Keratinocyte (primary cell): Measurements from ENCODE around the gene RIN3. TPM values are rescaled to one million over a fixed set of nuclear protein-coding genes. Genes with fewer than 3 reads are reported as not detected.

Experiments used
- DNase-seq: peaks from one replicate; pipeline ENCODE4 v3.0.0-alpha.2; 2011; ENCODE audit warnings: low read depth, missing footprints, low spot score
- FAIRE-seq: peaks from 2 replicates; lab custom pipeline; 2011; peaks lifted over from hg19 to GRCh38; lab: Jason Lieb, UNC
- H2AFZ ChIP-seq: 2 replicates; pipeline ENCODE4 v1.6.0; 2012; ENCODE audit warnings: low read length, control low read depth, inconsistent platforms; ENCODE audit not compliant: control insufficient read depth
- H3K27ac ChIP-seq: 2 replicates; pipeline ENCODE4 v1.5.1; 2011; ENCODE audit warnings: low read length; ENCODE audit not compliant: control insufficient read depth, insufficient read depth
- H3K27me3 ChIP-seq: 3 replicates; pipeline ENCODE4 v1.6.0; 2011; ENCODE audit warnings: low read length; ENCODE audit not compliant: control insufficient read depth, insufficient read depth; ENCODE audit errors: extremely low read depth
- H3K36me3 ChIP-seq, 2 experiments: 2 replicates in 1 of 2; 3 replicates in 1 of 2; pipeline ENCODE4 v1.5.1; 2011; ENCODE audit warnings: low read length in 2 of 2, mild to moderate bottlenecking in 1 of 2; ENCODE audit not compliant: control insufficient read depth in 2 of 2, insufficient read depth in 2 of 2; ENCODE audit errors: extremely low read depth in 1 of 2
- H3K4me1 ChIP-seq: 3 replicates; pipeline ENCODE4 v1.5.1; 2011; ENCODE audit warnings: low read length; ENCODE audit not compliant: control insufficient read depth, insufficient read depth; ENCODE audit errors: extremely low read depth
- H3K4me2 ChIP-seq: 3 replicates; pipeline ENCODE4 v1.6.0; 2011; ENCODE audit warnings: low read depth, low read length; ENCODE audit not compliant: control insufficient read depth, insufficient read depth; ENCODE audit errors: extremely low read depth
- H3K4me3 ChIP-seq, 3 experiments: fragments of 200-600 bp in 1 of 3; sonication (generic) in 1 of 3; 2 replicates in 2 of 3; 3 replicates in 1 of 3; pipeline ENCODE4 v1.5.1; 2011 to 2016; ENCODE audit warnings: low read length in 3 of 3, mild to moderate bottlenecking in 3 of 3, control low read depth in 2 of 3, inconsistent platforms in 1 of 3, low read depth in 1 of 3, mixed read lengths in 1 of 3, mixed run types in 1 of 3, moderate library complexity in 1 of 3; ENCODE audit not compliant: control insufficient read depth in 2 of 3, insufficient read depth in 2 of 3; ENCODE audit errors: extremely low read depth in 1 of 3
- H3K79me2 ChIP-seq: 2 replicates; pipeline ENCODE4 v1.6.0; 2012; ENCODE audit warnings: low read length; ENCODE audit not compliant: control insufficient read depth, insufficient read depth
- H3K9ac ChIP-seq: 3 replicates; pipeline ENCODE4 v1.6.0; 2011; ENCODE audit warnings: low read length; ENCODE audit not compliant: control insufficient read depth, insufficient read depth; ENCODE audit errors: extremely low read depth
- H3K9me1 ChIP-seq: 3 replicates; pipeline ENCODE4 v1.6.0; 2011; ENCODE audit warnings: low read length; ENCODE audit not compliant: control insufficient read depth, insufficient read depth; ENCODE audit errors: extremely low read depth
- H3K9me3 ChIP-seq: 2 replicates; pipeline ENCODE4 v1.5.1; 2012; ENCODE audit warnings: low read depth, low read length; ENCODE audit not compliant: control insufficient read depth
- H4K20me1 ChIP-seq: 3 replicates; pipeline ENCODE4 v1.6.0; 2011; ENCODE audit warnings: low read length; ENCODE audit not compliant: control insufficient read depth, insufficient read depth; ENCODE audit errors: extremely low read depth
- CTCF ChIP-seq, 3 experiments: IDR thresholded peaks in 1 of 3; conservative IDR thresholded peaks in 1 of 3; optimal IDR thresholded peaks in 1 of 3; 2 replicates in 2 of 3; 3 replicates in 1 of 3; pipeline versions ENCODE3 to v1.5.1; 2011; ENCODE audit warnings: low read length in 3 of 3, mild to moderate bottlenecking in 3 of 3, moderate library complexity in 2 of 3, control low read depth in 1 of 3, inconsistent platforms in 1 of 3; ENCODE audit not compliant: insufficient read depth in 2 of 3; ENCODE audit errors: extremely low read depth in 1 of 3
- EZH2 ChIP-seq: IDR thresholded peaks from one replicate; pipeline ENCODE4 v1.6.1; 2012; ENCODE audit warnings: inconsistent platforms, mild to moderate bottlenecking, low read length, moderate library complexity
- dilution Hi-C: fragments of 300-500 bp; cut with MboI; formaldehyde crosslinking; loops from one replicate; pipeline ENCODE4 v1.7.0; 2020; ENCODE audit warnings: low sequenced_read_pairs; ENCODE audit not compliant: extremely low pct_ligation_motif_present
- polyA plus RNA-seq, 5 experiments: library from polyadenylated mRNA; depleted of rRNA in 3 of 5; stranded (reverse) in 3 of 5; stranded (forward) in 1 of 5; unstranded in 1 of 5; fragments of >200 nt; gene quantifications; 1 replicate in 1 of 5; 2 replicates in 3 of 5; 3 replicates in 1 of 5; pipeline versions ENCODE4 v1.2.1 to v1.2.3, GENCODE V29; 2011 to 2012; ENCODE audit warnings: missing spikeins in 2 of 5, low read depth in 1 of 5, low replicate concordance in 1 of 5

The RIN3 gene
- polyA plus RNA-seq, 1 donor (not counting 4 experiments of a cell fraction or from before 2014, with no cell fraction given) = 1.2 TPM

GRCh38 chr14:92489394-92490238 lies 24.0 kb upstream of the RIN3 start:
- Histone ChIP-seq H3K9me3 (no peaks in the 10 kb centered on the region), H4K20me1 (no peaks in the 10 kb centered on the region), H3K79me2 (no peaks in the 10 kb centered on the region), H3K4me1 (no peaks in the 10 kb centered on the region), H3K9ac (no peak overlapping the region), H3K36me3 (no peaks in the 10 kb centered on the region), H3K27me3 (no peaks in the 10 kb centered on the region), H3K4me2 (no peak overlapping the region), H3K27ac (no peak overlapping the region), H3K9me1 (no peaks in the 10 kb centered on the region), H3K4me3 (no peak overlapping the region), H2AFZ (no peak overlapping the region)
- dilution Hi-C loops = no loop called here
- FAIRE-seq (no peak), DNase-seq (no peak)
- no peak for TF ChIP-seq EZH2
- TF ChIP-seq CTCF (optimal IDR thresholded peaks at IDR 0.05 in 1 of 3, IDR thresholded peaks at IDR 0.05 in 1 of 3, conservative IDR thresholded peaks at IDR 0.05 in 1 of 3; ENCODE audit: extremely low read depth in 1 of 3, insufficient read depth in 2 of 3, low read length in 3 of 3) = no peak

- DNase-seq (no peak), FAIRE-seq (no peak)
- no peak overlapping the region for H2AFZ ChIP-seq
- H3K27me3 ChIP-seq = no peaks in the 10 kb centered on the region
- no peaks in the 10 kb centered on the region for H3K4me1 ChIP-seq
- no peak overlapping the region for H3K4me3 ChIP-seq
- dilution Hi-C loops = no loop called here
- no peaks in the 10 kb centered on the region for H3K36me3 ChIP-seq
- no peaks in the 10 kb centered on the region for H3K9me1 ChIP-seq
- no peaks in the 10 kb centered on the region for H3K79me2 ChIP-seq
- no peaks in the 10 kb centered on the region for H3K9me3 ChIP-seq
- no peak overlapping the region for H3K9ac ChIP-seq
- no peak for TF ChIP-seq EZH2
- H3K4me2 ChIP-seq = no peak overlapping the region
- no peaks in the 10 kb centered on the region for H4K20me1 ChIP-seq
- H3K27ac ChIP-seq = no peak overlapping the region
Observed at GRCh38 chr14:92490239-92490959, 23.2 kb upstream of the RIN3 start.
